CD4-positive, alpha-beta T cell (primary cell): Measurements from ENCODE around the gene RBMS3. TPM values are rescaled to one million over a fixed set of nuclear protein-coding genes. Genes with fewer than 3 reads are reported as not detected.

Source experiments
- ATAC-seq: fragments of 200-7000 bp; cut with Tn5 transposase; one replicate; pipeline ENCODE4 v1.10.0; 2022; ENCODE audit warnings: mild to moderate bottlenecking; ENCODE audit not compliant: poor library complexity
- CTCF ChIA-PET: fragments of 350-600 bp; sonication (Branson Sonifier 250); formaldehyde crosslinking; loops from one replicate; lab custom pipeline; 2021; ENCODE audit warnings: antibody characterized with exemption, inconsistent platforms; lab: Charles Lee
- POLR2A ChIA-PET: fragments of 350-600 bp; sonication (Branson Sonifier 250); formaldehyde crosslinking; loops from one replicate; lab custom pipeline; 2021; ENCODE audit warnings: antibody characterized with exemption, inconsistent platforms; lab: Charles Lee
- DNase-seq, 14 experiments: peaks; one replicate each; pipeline ENCODE4 v3.0.0-alpha.2; 2013 to 2020; ENCODE audit warnings: mixed read lengths in 2 of 14
- H3K27ac ChIP-seq, 2 donors: one replicate each; pipeline versions ENCODE4 v1.5.1 to v1.7.0; 2013; ENCODE audit warnings: low read length in 2 of 2, low read depth in 1 of 2, mild to moderate bottlenecking in 1 of 2
- H3K27me3 ChIP-seq, 2 experiments: 1 replicate in 1 of 2; 2 replicates in 1 of 2; pipeline versions ENCODE4 v1.6.1 to v1.7.0; 2013; ENCODE audit warnings: low read length in 2 of 2, control low read depth in 1 of 2, mild to moderate bottlenecking in 1 of 2, moderate library complexity in 1 of 2; ENCODE audit not compliant: insufficient read depth in 2 of 2, control insufficient read depth in 1 of 2
- H3K36me3 ChIP-seq: one replicate; pipeline ENCODE4 v1.6.1; 2013; ENCODE audit warnings: low read length, control low read depth; ENCODE audit not compliant: insufficient read depth
- H3K4me1 ChIP-seq: one replicate; pipeline ENCODE4 v1.6.1; 2013; ENCODE audit warnings: low read length, control low read depth; ENCODE audit not compliant: insufficient read depth
- H3K4me3 ChIP-seq: one replicate; pipeline ENCODE4 v1.5.1; 2013; ENCODE audit warnings: mild to moderate bottlenecking, low read length, moderate library complexity
- H3K9me3 ChIP-seq, 2 experiments: 1 replicate in 1 of 2; 2 replicates in 1 of 2; pipeline versions ENCODE4 v1.6.1 to v1.7.0; 2013; ENCODE audit warnings: low read length in 2 of 2, mild to moderate bottlenecking in 2 of 2, control low read depth in 1 of 2, moderate library complexity in 1 of 2; ENCODE audit not compliant: control insufficient read depth in 1 of 2, insufficient read depth in 1 of 2
- H3K27ac Mint-ChIP-seq: one replicate; pipeline ENCODE4 v1.8.0; 2020; ENCODE audit warnings: mixed read lengths
- H3K27me3 Mint-ChIP-seq: one replicate; pipeline ENCODE4 v1.8.0; 2021; ENCODE audit warnings: mixed read lengths
- H3K36me3 Mint-ChIP-seq: one replicate; pipeline ENCODE4 v1.8.0; 2021; ENCODE audit warnings: low read depth, mixed read lengths
- H3K4me1 Mint-ChIP-seq: one replicate; pipeline ENCODE4 v1.8.0; 2021; ENCODE audit warnings: low read depth, mixed read lengths
- H3K4me3 Mint-ChIP-seq: one replicate; pipeline ENCODE4 v1.8.0; 2020; ENCODE audit warnings: mild to moderate bottlenecking, mixed read lengths
- H3K9me3 Mint-ChIP-seq: one replicate; pipeline ENCODE4 v1.8.0; 2020; ENCODE audit warnings: mixed read lengths
- CTCF ChIP-seq: fragments of 200-600 bp; IDR thresholded peaks from one replicate; pipeline ENCODE4 v1.8.0; 2022; ENCODE audit warnings: antibody characterized with exemption, mild to moderate bottlenecking
- intact Hi-C, 2 experiments: fragments of 100-400 bp; cut with DNase I in 1 of 2; cut with micrococcal nuclease in 1 of 2; formaldehyde crosslinking; loops; one replicate each; pipeline versions ENCODE4 v1.15.1 to v1.9.0; 2023 to 2025; cut with DNase I, micrococcal nuclease
- total RNA-seq, 174 experiments: library from RNA in 2 of 174; stranded (reverse) in 2 of 174; gene quantifications; one replicate each; pipeline ENCODE4 v1.2.3 and lab custom pipeline; 2021 to 2026

Gene RBMS3
- total RNA-seq, 2 experiments from 2014 or later = 1.6 to 1.7 TPM

GRCh38 chr3:29531644-29532043, 250.8 kb downstream of the RBMS3 start:
- Mint-ChIP-seq H3K27me3 (no peaks in the 10 kb centered on the region), H3K36me3 (no peaks in the 10 kb centered on the region), H3K9me3 (peaks cover 2% of the 10 kb centered on the region), H3K4me3 (no peak overlapping the region), H3K27ac (no peak overlapping the region), H3K4me1 (no peaks in the 10 kb centered on the region)
- TF ChIP-seq CTCF = no peak
- CTCF ChIA-PET = no interaction called here
- H3K27ac ChIP-seq = no peak overlapping the region
- H3K9me3 ChIP-seq = no peaks in the 10 kb centered on the region
- no peak overlapping the region for H3K4me3 ChIP-seq
- intact Hi-C loops = no loop called here
- H3K36me3 ChIP-seq = no peaks in the 10 kb centered on the region
- H3K4me1 ChIP-seq = no peaks in the 10 kb centered on the region
- DNase-seq (no peak), ATAC-seq (no peak)
- no peaks in the 10 kb centered on the region for H3K27me3 ChIP-seq
- POLR2A ChIA-PET = no interaction called here

GRCh38 chr3:29532473-29532872, 251.6 kb downstream of the RBMS3 start:
- no peaks in the 10 kb centered on the region for H3K4me1 Mint-ChIP-seq
- peaks cover 2% of the 10 kb centered on the region for H3K9me3 Mint-ChIP-seq
- H3K27ac Mint-ChIP-seq = no peak overlapping the region
- Histone ChIP-seq H3K27me3 (no peaks in the 10 kb centered on the region), H3K4me3 (no peak overlapping the region), H3K27ac (no peak overlapping the region), H3K36me3 (no peaks in the 10 kb centered on the region), H3K4me1 (no peaks in the 10 kb centered on the region), H3K9me3 (peaks cover 0 to 1% of the 10 kb centered on the region in 2 experiments)
- no peaks in the 10 kb centered on the region for H3K27me3 Mint-ChIP-seq
- TF ChIP-seq CTCF = no peak
- CTCF ChIA-PET = no interaction called here
- DNase-seq = no peak
- intact Hi-C loops = no loop called here
- no peak for ATAC-seq
- POLR2A ChIA-PET = no interaction called here
- no peaks in the 10 kb centered on the region for H3K36me3 Mint-ChIP-seq
- no peak overlapping the region for H3K4me3 Mint-ChIP-seq

GRCh38 chr3:29534006-29534405, 253.1 kb downstream of the RBMS3 start:
- Mint-ChIP-seq H3K4me1 (no peaks in the 10 kb centered on the region), H3K9me3 (peaks cover 2% of the 10 kb centered on the region), H3K36me3 (no peaks in the 10 kb centered on the region), H3K4me3 (no peak overlapping the region), H3K27me3 (no peaks in the 10 kb centered on the region), H3K27ac (no peak overlapping the region)
- Histone ChIP-seq H3K27ac (no peak overlapping the region), H3K4me3 (no peak overlapping the region), H3K4me1 (no peaks in the 10 kb centered on the region), H3K27me3 (no peaks in the 10 kb centered on the region), H3K36me3 (no peaks in the 10 kb centered on the region), H3K9me3 (peaks cover 0 to 4% of the 10 kb centered on the region in 2 experiments)
- ChIA-PET CTCF (no interaction called here), POLR2A (no interaction called here)
- intact Hi-C loops = no loop called here
- no peak for DNase-seq
- no peak for ATAC-seq
- TF ChIP-seq CTCF = no peak
